K562 (cell line): ENCODE measurements around the gene C1QTNF6. TPM values are rescaled to one million over a fixed set of nuclear protein-coding genes. Genes with fewer than 3 reads are reported as not detected.

Experiments used
- ATAC-seq: fragments of 200-7000 bp; cut with Tn5 transposase; 3 replicates; pipeline ENCODE4 v1.9.1; 2020; ENCODE audit warnings: moderate library complexity
- BruUV-seq: library from RNA; stranded (reverse); fragments of 400-500 nt; replicated peaks from 2 replicates; lab custom pipeline; 2021; lab: Mats Ljungman, UMichigan
- CTCF ChIA-PET: fragments of 300-600 bp; formaldehyde crosslinking; extraction: SDS; loops from one replicate; lab custom pipeline; 2021; ENCODE audit warnings: low intra/inter-chr PET ratio; lab: Yijun Ruan, JAX
- POLR2A ChIA-PET: fragments of 300-600, 350-650 bp; sonication (Branson Sonifier 250); formaldehyde crosslinking; extraction: SDS; loops from one replicate; lab custom pipeline; 2021; ENCODE audit warnings: antibody characterized with exemption, inconsistent platforms; lab: Yijun Ruan, JAX
- DNase-seq, 4 experiments: peaks; one replicate each; pipeline versions ENCODE4 v3.0.0 to v3.0.0-alpha.2; 2011 to 2018; ENCODE audit warnings: low spot score in 3 of 4, mixed read lengths in 3 of 4; ENCODE audit errors: extremely low read depth in 1 of 4
- FAIRE-seq: peaks from 2 replicates; lab custom pipeline; 2011; peaks lifted over from hg19 to GRCh38; lab: Jason Lieb, UNC
- H2AFZ ChIP-seq: 2 replicates; pipeline ENCODE4 v1.6.0; 2011; ENCODE audit warnings: low read depth, low read length, control low read depth, inconsistent platforms
- H3K27ac ChIP-seq: fragments of 200-600 bp; 3 replicates; pipeline ENCODE4 v1.8.0; 2011; ENCODE audit warnings: low read depth, mild to moderate bottlenecking, control low read depth, inconsistent platforms, low read length, moderate library complexity, mixed read lengths; ENCODE audit errors: extremely low read depth
- H3K27me3 ChIP-seq, 2 experiments: fragments of 300-600 bp in 1 of 2; 2 replicates in 1 of 2; 3 replicates in 1 of 2; pipeline versions ENCODE4 v1.6.0 to v1.8.0; 2011; ENCODE audit warnings: inconsistent platforms in 2 of 2, low read length in 2 of 2, mild to moderate bottlenecking in 1 of 2, mixed read lengths in 1 of 2, moderate library complexity in 1 of 2; ENCODE audit not compliant: control insufficient read depth in 2 of 2, insufficient read depth in 2 of 2
- H3K36me3 ChIP-seq: fragments of 300-600 bp; 3 replicates; pipeline ENCODE4 v1.8.0; 2011; ENCODE audit warnings: mild to moderate bottlenecking, low read length, inconsistent platforms; ENCODE audit not compliant: control insufficient read depth, insufficient read depth
- H3K4me1 ChIP-seq, 2 experiments: fragments of 200-600 bp in 1 of 2; replicated peaks in 1 of 2; 2 replicates in 1 of 2; 3 replicates in 1 of 2; pipeline versions ENCODE4 v1.5.1 to v1.8.0; 2011; ENCODE audit warnings: inconsistent platforms in 2 of 2, low read length in 2 of 2, mild to moderate bottlenecking in 1 of 2, mixed read lengths in 1 of 2, moderate library complexity in 1 of 2; ENCODE audit not compliant: control insufficient read depth in 2 of 2, insufficient read depth in 2 of 2
- H3K4me2 ChIP-seq: 2 replicates; pipeline ENCODE4 v1.6.1; 2011; ENCODE audit warnings: low read length, control low read depth, inconsistent platforms, mixed read lengths; ENCODE audit not compliant: insufficient read depth
- H3K4me3 ChIP-seq: fragments of 200-600 bp; sonication (generic), shearing (Covaris generic); 2 replicates; pipeline ENCODE4 v1.5.1; 2016; ENCODE audit warnings: control low read depth, inconsistent platforms
- H3K79me2 ChIP-seq: fragments of 200-600 bp; 3 replicates; pipeline ENCODE4 v1.8.0; 2011; ENCODE audit warnings: low read length, inconsistent platforms; ENCODE audit not compliant: control insufficient read depth, insufficient read depth
- H3K9ac ChIP-seq, 2 experiments: 2 replicates each; pipeline versions ENCODE4 v1.6.0 to v1.6.1; 2011; ENCODE audit warnings: low read depth in 2 of 2, low read length in 2 of 2, control low read depth in 1 of 2, inconsistent platforms in 1 of 2, mild to moderate bottlenecking in 1 of 2, mixed read lengths in 1 of 2; ENCODE audit not compliant: insufficient read depth in 1 of 2
- H3K9me1 ChIP-seq: one replicate; pipeline ENCODE4 v1.6.0; 2011; ENCODE audit warnings: inconsistent platforms, mild to moderate bottlenecking, low read length, moderate library complexity; ENCODE audit not compliant: control insufficient read depth, insufficient read depth
- H3K9me3 ChIP-seq: replicated peaks from 2 replicates; pipeline ENCODE4 v1.5.1; 2011; ENCODE audit warnings: low read depth, low read length, inconsistent platforms; ENCODE audit not compliant: control insufficient read depth, insufficient read depth
- H4K20me1 ChIP-seq: replicated peaks from 2 replicates; pipeline ENCODE4 v1.6.1; 2011; ENCODE audit warnings: low read length, inconsistent platforms, mixed read lengths; ENCODE audit not compliant: control insufficient read depth, insufficient read depth
- ATF3 ChIP-seq, 2 experiments: fragments of 450-650 bp in 1 of 2; sonication (generic) in 1 of 2; formaldehyde crosslinking in 1 of 2; IDR thresholded peaks in 1 of 2; conservative IDR thresholded peaks in 1 of 2; 2 replicates each; pipeline versions ENCODE4 v1.6.1 to v1.8.1; 2016 to 2023; ENCODE audit warnings: mild to moderate bottlenecking in 2 of 2, moderate library complexity in 2 of 2, inconsistent platforms in 1 of 2, missing genetic modification reagents in 1 of 2
- BCL6 ChIP-seq: fragments of 250-450 bp; sonication (Bioruptor Pico); IDR thresholded peaks from 2 replicates; pipeline ENCODE4 v1.4.0; 2020
- CREM ChIP-seq: IDR thresholded peaks from 2 replicates; pipeline ENCODE4 v1.6.1; 2014; ENCODE audit warnings: antibody characterized with exemption, low read depth
- ERF ChIP-seq: fragments of 450-650 bp; formaldehyde crosslinking; IDR thresholded peaks from 2 replicates; pipeline ENCODE4 v1.4.0; 2020; ENCODE audit warnings: mild to moderate bottlenecking, mixed read lengths
- FOXA3 ChIP-seq, 2 experiments: fragments of 450-650 bp in 1 of 2; sonication (generic) in 1 of 2; formaldehyde crosslinking; IDR thresholded peaks in 1 of 2; conservative IDR thresholded peaks in 1 of 2; 2 replicates each; pipeline versions ENCODE4 v1.4.0 to v1.8.0; 2020 to 2022; ENCODE audit warnings: mild to moderate bottlenecking in 2 of 2, missing genetic modification reagents in 1 of 2
- FUS ChIP-seq: fragments of 200-400 bp; formaldehyde crosslinking; optimal IDR thresholded peaks from 2 replicates; pipeline ENCODE3; 2017; ENCODE audit warnings: low read depth, low read length
- GTF2E2 ChIP-seq: fragments of 200-800 bp; sonication (Bioruptor generic); IDR thresholded peaks from 2 replicates; pipeline ENCODE4 v1.6.1; 2016; ENCODE audit warnings: missing genetic modification characterization, missing compliant biosample characterization
- MAX ChIP-seq: sonication (generic); formaldehyde crosslinking; IDR thresholded peaks from 2 replicates; pipeline ENCODE4 v1.9.0; 2022; ENCODE audit warnings: mild to moderate bottlenecking, missing genetic modification reagents
- PRMT5 ChIP-seq: sonication (generic); formaldehyde crosslinking; IDR thresholded peaks from 2 replicates; pipeline ENCODE4 v1.5.0; 2020; ENCODE audit warnings: missing genetic modification reagents
- RBM25 ChIP-seq: fragments of 200-400 bp; formaldehyde crosslinking; IDR thresholded peaks from 2 replicates; pipeline ENCODE4 v1.6.1; 2018; ENCODE audit warnings: low read length, low read depth, moderate library complexity; ENCODE audit not compliant: severe bottlenecking
- TFE3 ChIP-seq: fragments of 450-650 bp; formaldehyde crosslinking; IDR thresholded peaks from 2 replicates; pipeline ENCODE4 v1.4.0; 2020; ENCODE audit warnings: mild to moderate bottlenecking, mixed read lengths
- THRAP3 ChIP-seq: fragments of 450-650 bp; IDR thresholded peaks from 2 replicates; pipeline ENCODE4 v1.6.1; 2016; ENCODE audit warnings: mild to moderate bottlenecking, inconsistent platforms, borderline replicate concordance
- ZNF324 ChIP-seq: fragments of 250-450 bp; sonication (Bioruptor Pico); IDR thresholded peaks from 2 replicates; pipeline ENCODE4 v1.4.0; 2020; ENCODE audit warnings: mild to moderate bottlenecking
- ZNF780A ChIP-seq: fragments of 250-450 bp; sonication (Bioruptor Pico); IDR thresholded peaks from 2 replicates; pipeline ENCODE4 v1.5.0; 2021; ENCODE audit warnings: mild to moderate bottlenecking
- WGBS: fragments of 100-300 bp; shearing (Covaris generic); methylation state at CpG from one replicate; pipeline ENCODE4 v1.1.6; 2016; ENCODE audit warnings: low coverage, mixed read lengths; ENCODE audit not compliant: insufficient coverage; ENCODE audit errors: missing lambda C conversion rate; 5-methylcytosine and 5-hydroxymethylcytosine counted together
- in situ Hi-C: fragments of 300-500 bp; cut with MboI; formaldehyde crosslinking; loops from 4 replicates; pipeline ENCODE4 v1.15.0; 2018; ENCODE audit warnings: inconsistent platforms, mixed read lengths
- intact Hi-C: fragments of 100-400 bp; cut with micrococcal nuclease; formaldehyde crosslinking; loops from 2 replicates; pipeline ENCODE4 v1.14.2; 2022
- polyA plus RNA-seq, 8 experiments: library from polyadenylated mRNA; depleted of rRNA in 4 of 8; stranded (reverse) in 5 of 8; unstranded in 3 of 8; fragments of >200 nt; fragmentation: Nextera tagmentation in 2 of 8; fragmentation: Illumina TruSeq in 1 of 8; extraction: Ambion mirVana in 2 of 8; extraction: Trizol in 1 of 8; gene quantifications; 2 replicates each; pipeline versions ENCODE4 v1.2.1 to v1.2.3, GENCODE V29; 2011 to 2014; ENCODE audit warnings: inconsistent platforms in 1 of 8, missing spikeins in 1 of 8
- total RNA-seq, 7 experiments: library from RNA; depleted of rRNA in 6 of 7; stranded (reverse); fragments of >200 nt in 6 of 7; fragmentation: Illumina TruSeq in 2 of 7; extraction: Trizol in 2 of 7; gene quantifications; 2 replicates each; pipeline versions ENCODE4 v1.2.1 to v1.2.3, GENCODE V29; 2011 to 2021; ENCODE audit warnings: low replicate concordance in 1 of 7

Gene C1QTNF6
- total and polyA plus RNA-seq, 9 of the 15 experiments (the other 6 are each of a cell fraction or from before 2014, with no cell fraction given), result 0.18 to 0.92 (median 0.55) TPM

GRCh38 chr22:37198258-37199102 lies 10.4 kb upstream of the C1QTNF6 start (continued):
- TF ChIP-seq MAX (CRISPR knock-in tag), result 0 out of 2 replicates have a peak, but pooled peaks have one; percentile 12

- Histone ChIP-seq H3K9me1 (no peaks in the 10 kb centered on the region), H3K9ac (peak overlapping the region; percentile 73 to 84; a peak in 2 of 4 replicates), H3K27ac (peak overlapping the region; percentile 6; the same call in 1 of the 3 replicates), H3K36me3 (no peaks in the 10 kb centered on the region), H4K20me1 (no peaks in the 10 kb centered on the region), H2AFZ (no peak overlapping the region), H3K4me2 (peak overlapping the region; percentile 81), H3K79me2 (peaks cover 2% of the 10 kb centered on the region; the same call in 1 of the 3 replicates), H3K27me3 (no peaks in the 10 kb centered on the region), H3K9me3 (peaks cover 3% of the 10 kb centered on the region; the same call in 1 of the 2 replicates), H3K4me3 (peak overlapping the region; percentile 59; the same call in 1 of the 2 replicates), H3K4me1 (peaks cover 23 to 40% of the 10 kb centered on the region in 2 experiments)
- in situ Hi-C loops, result no loop called here
- ChIA-PET POLR2A (interaction anchor here (0.6 to 1.3 kb wide), 3 partner anchors 9 to 168 kb away, joined by 3 to 6 read pairs (median 3); partner anchors contain the start of gene C1QTNF6), CTCF (interaction anchor here (0.7 to 5.1 kb wide), 6 partner anchors 10 to 120 kb away, joined by 3 to 27 read pairs (median 4); partner anchors contain the start of gene C1QTNF6)
- no TSS peak for BruUV-seq
- intact Hi-C loops, result loop anchor here (1.0 to 10.0 kb wide), 4 partner anchors 31 to 413 kb away; no protein-coding TSS in a partner anchor
- WGBS, result 40% methylated on average over 10 of the region's 12 CpGs
- FAIRE-seq (no peak), ATAC-seq (no peak), DNase-seq (peak in 1 of 4 experiments; percentile 34)
- TF ChIP-seq RBM25, result peak; percentile 35
- no peak for TF ChIP-seq PRMT5 (CRISPR knock-in tag)
- no peak for TF ChIP-seq FOXA3 (CRISPR knock-in tag; conservative IDR thresholded peaks at IDR 0.05 in 1 of 2, IDR thresholded peaks at IDR 0.05 in 1 of 2)
- no peak for TF ChIP-seq ERF (CRISPR knock-in tag)
- no peak for TF ChIP-seq TFE3 (CRISPR knock-in tag)
- TF ChIP-seq ZNF780A, result no peak
- TF ChIP-seq BCL6, result no peak
- peak; percentile 65 for TF ChIP-seq ATF3 (IDR thresholded peaks at IDR 0.05)
- no peak for TF ChIP-seq ATF3 (CRISPR knock-in tag; conservative IDR thresholded peaks at IDR 0.05)
- no peak for TF ChIP-seq FUS
- no peak for TF ChIP-seq THRAP3
- TF ChIP-seq ZNF324, result no peak
- no peak for TF ChIP-seq GTF2E2 (tag)
- 0 out of 2 replicates have a peak, but pooled peaks have one; percentile 24 for TF ChIP-seq CREM
Measured at GRCh38 chr22:37197451-37198257, 9.6 kb upstream of the C1QTNF6 start.
